GM12878 (cell line): ENCODE data around the gene BAG3. TPM values are rescaled to one million over a fixed set of nuclear protein-coding genes. Genes with fewer than 3 reads are reported as not detected.
A peak's percentile ranks its signal among the peaks of the same experiment; 100 is the strongest.

Experiments
- ASH2L ChIP-seq: fragments of 300-600, 200-600 bp; sonication (generic); IDR thresholded peaks from 2 replicates; pipeline ENCODE4 v1.6.1; 2017; ENCODE audit warnings: low read depth, mild to moderate bottlenecking, borderline replicate concordance
- CREB1 ChIP-seq: IDR thresholded peaks from 2 replicates; pipeline ENCODE4 v1.6.1; 2012; ENCODE audit warnings: low read depth, mild to moderate bottlenecking, inconsistent platforms
- CTCF ChIP-seq, 3 experiments: IDR thresholded peaks in 2 of 3; conservative IDR thresholded peaks in 1 of 3; 2 replicates each; pipeline ENCODE4 v1.5.1; 2011; ENCODE audit warnings: low read depth in 3 of 3, low read length in 3 of 3, mild to moderate bottlenecking in 3 of 3, control low read depth in 2 of 3, moderate library complexity in 2 of 3, inconsistent platforms in 1 of 3, mixed read lengths in 1 of 3; ENCODE audit not compliant: control insufficient read depth in 2 of 3, insufficient read depth in 1 of 3; ENCODE audit errors: extremely low read depth in 1 of 3
- EED ChIP-seq: sonication (generic); IDR thresholded peaks from 2 replicates; pipeline ENCODE4 v1.6.1; 2016; ENCODE audit warnings: antibody characterized with exemption, low read depth
- FOS ChIP-seq: IDR thresholded peaks from 3 replicates; pipeline ENCODE4 v1.6.1; 2011; ENCODE audit warnings: borderline replicate concordance; ENCODE audit not compliant: insufficient read length; ENCODE audit errors: extremely low read depth
- FOXM1 ChIP-seq: IDR thresholded peaks from 2 replicates; pipeline ENCODE4 v1.6.1; 2012; ENCODE audit warnings: low read depth, mild to moderate bottlenecking, inconsistent platforms, low read length, moderate library complexity
- HDAC6 ChIP-seq: fragments of 200-600 bp; sonication (generic); IDR thresholded peaks from one replicate; pipeline ENCODE4 v1.8.0; 2017; ENCODE audit warnings: antibody characterized with exemption; ENCODE audit not compliant: unreplicated experiment
- IRF4 ChIP-seq: IDR thresholded peaks from 2 replicates; pipeline ENCODE4 v1.6.1; 2011; ENCODE audit warnings: low read depth, low read length
- KLF5 ChIP-seq: fragments of 450-650 bp; IDR thresholded peaks from 2 replicates; pipeline ENCODE4 v1.6.1; 2014; ENCODE audit warnings: mild to moderate bottlenecking; ENCODE audit not compliant: partially characterized antibody
- LARP7 ChIP-seq: fragments of 450-650 bp; IDR thresholded peaks from 2 replicates; pipeline ENCODE4 v1.6.1; 2017; ENCODE audit warnings: mild to moderate bottlenecking
- NR2F1 ChIP-seq: fragments of 450-650 bp; conservative IDR thresholded peaks from 2 replicates; pipeline ENCODE4 v1.6.1; 2017; ENCODE audit warnings: mild to moderate bottlenecking
- NRF1 ChIP-seq: conservative IDR thresholded peaks from 2 replicates; pipeline ENCODE4 v1.6.1; 2011; ENCODE audit warnings: mild to moderate bottlenecking, low read depth, low read length, improper control_type of control experiment
- RB1 ChIP-seq: fragments of 450-650 bp; formaldehyde crosslinking; IDR thresholded peaks from 2 replicates; pipeline ENCODE4 v1.6.1; 2017; ENCODE audit warnings: mild to moderate bottlenecking, borderline replicate concordance
- SMC3 ChIP-seq: IDR thresholded peaks from 2 replicates; pipeline ENCODE4 v1.6.1; 2011; ENCODE audit warnings: low read length, improper control_type of control experiment, borderline replicate concordance
- SUPT20H ChIP-seq: IDR thresholded peaks from 2 replicates; pipeline ENCODE4 v1.6.1; 2011; ENCODE audit warnings: low read depth, mild to moderate bottlenecking, low read length, moderate library complexity, borderline replicate concordance; ENCODE audit not compliant: control insufficient read depth
- TARDBP ChIP-seq: IDR thresholded peaks from 2 replicates; pipeline ENCODE4 v1.6.1; 2016; ENCODE audit warnings: borderline replicate concordance
- TBL1XR1 ChIP-seq: IDR thresholded peaks from 2 replicates; pipeline ENCODE4 v1.6.1; 2012; ENCODE audit warnings: low read depth, low read length, improper control_type of control experiment
- WRNIP1 ChIP-seq: IDR thresholded peaks from 2 replicates; pipeline ENCODE4 v1.6.1; 2011; ENCODE audit warnings: low read depth, low read length, improper control_type of control experiment, borderline replicate concordance
- ZNF207 ChIP-seq: fragments of 450-650 bp; IDR thresholded peaks from 2 replicates; pipeline ENCODE4 v1.6.1; 2014; ENCODE audit warnings: antibody characterized with exemption, mild to moderate bottlenecking, borderline replicate concordance
- ZNF274 ChIP-seq: IDR thresholded peaks from one replicate; pipeline ENCODE4 v1.8.0; 2011; ENCODE audit not compliant: insufficient read length, insufficient read depth
- polyA plus RNA-seq, 11 experiments: library from polyadenylated mRNA; depleted of rRNA in 4 of 11; unstranded in 6 of 11; stranded (reverse) in 5 of 11; fragments of >200 nt; fragmentation: Nextera tagmentation in 4 of 11; fragmentation: Illumina TruSeq in 1 of 11; extraction: Ambion mirVana in 4 of 11; extraction: Trizol in 1 of 11; gene quantifications; 1 replicate in 1 of 11; 2 replicates in 10 of 11; pipeline versions ENCODE4 v1.2.1 to v1.2.3, GENCODE V29; 2011 to 2016; ENCODE audit warnings: inconsistent platforms in 2 of 11, missing spikeins in 2 of 11, low read depth in 1 of 11
- total RNA-seq, 4 experiments: library from RNA; depleted of rRNA in 3 of 4; stranded (reverse); fragments of >200 nt in 3 of 4; fragmentation: Illumina TruSeq in 1 of 4; extraction: Trizol in 1 of 4; gene quantifications; 2 replicates each; pipeline versions ENCODE4 v1.2.1 to v1.2.3, GENCODE V29; 2013 to 2021
- TF ChIP-seq, protein P1 (sequence below): fragments of 450-650 bp; IDR thresholded peaks from 2 replicates; pipeline ENCODE4 v1.6.1; 2017; ENCODE audit warnings: mild to moderate bottlenecking, moderate library complexity
- TF ChIP-seq, protein P2 (sequence below): fragments of 450-650 bp; IDR thresholded peaks from 2 replicates; pipeline ENCODE4 v1.6.1; 2018; ENCODE audit warnings: mild to moderate bottlenecking, low read depth, moderate library complexity; ENCODE audit not compliant: partially characterized antibody

The BAG3 gene
- total and polyA plus RNA-seq, 10 of the 15 experiments (the other 5 are each of a cell fraction or from before 2014, with no cell fraction given): 0.71 to 14.1 (median 4.3) TPM

GRCh38 chr10:119700321-119700954, 49.3 kb downstream of the BAG3 start (continued):
- no peak for TF ChIP-seq FOS
- TF ChIP-seq CTCF (IDR thresholded peaks at IDR 0.05 in 2 of 3, conservative IDR thresholded peaks at IDR 0.05 in 1 of 3; ENCODE audit: control insufficient read depth in 2 of 3, extremely low read depth in 1 of 3, insufficient read depth in 1 of 3, low read depth in 3 of 3, low read length in 3 of 3): no peak
- TF ChIP-seq TBL1XR1: peak; percentile 93
- TF ChIP-seq FOXM1: peak; percentile 92; the same call in 1 of the 2 replicates
- no peak for TF ChIP-seq CREB1
- no peak for TF ChIP-seq LARP7
- no peak for TF ChIP-seq TARDBP
- no peak for TF ChIP-seq ZNF207
- peak; percentile 87 for TF ChIP-seq IRF4
- TF ChIP-seq, protein P1, sequence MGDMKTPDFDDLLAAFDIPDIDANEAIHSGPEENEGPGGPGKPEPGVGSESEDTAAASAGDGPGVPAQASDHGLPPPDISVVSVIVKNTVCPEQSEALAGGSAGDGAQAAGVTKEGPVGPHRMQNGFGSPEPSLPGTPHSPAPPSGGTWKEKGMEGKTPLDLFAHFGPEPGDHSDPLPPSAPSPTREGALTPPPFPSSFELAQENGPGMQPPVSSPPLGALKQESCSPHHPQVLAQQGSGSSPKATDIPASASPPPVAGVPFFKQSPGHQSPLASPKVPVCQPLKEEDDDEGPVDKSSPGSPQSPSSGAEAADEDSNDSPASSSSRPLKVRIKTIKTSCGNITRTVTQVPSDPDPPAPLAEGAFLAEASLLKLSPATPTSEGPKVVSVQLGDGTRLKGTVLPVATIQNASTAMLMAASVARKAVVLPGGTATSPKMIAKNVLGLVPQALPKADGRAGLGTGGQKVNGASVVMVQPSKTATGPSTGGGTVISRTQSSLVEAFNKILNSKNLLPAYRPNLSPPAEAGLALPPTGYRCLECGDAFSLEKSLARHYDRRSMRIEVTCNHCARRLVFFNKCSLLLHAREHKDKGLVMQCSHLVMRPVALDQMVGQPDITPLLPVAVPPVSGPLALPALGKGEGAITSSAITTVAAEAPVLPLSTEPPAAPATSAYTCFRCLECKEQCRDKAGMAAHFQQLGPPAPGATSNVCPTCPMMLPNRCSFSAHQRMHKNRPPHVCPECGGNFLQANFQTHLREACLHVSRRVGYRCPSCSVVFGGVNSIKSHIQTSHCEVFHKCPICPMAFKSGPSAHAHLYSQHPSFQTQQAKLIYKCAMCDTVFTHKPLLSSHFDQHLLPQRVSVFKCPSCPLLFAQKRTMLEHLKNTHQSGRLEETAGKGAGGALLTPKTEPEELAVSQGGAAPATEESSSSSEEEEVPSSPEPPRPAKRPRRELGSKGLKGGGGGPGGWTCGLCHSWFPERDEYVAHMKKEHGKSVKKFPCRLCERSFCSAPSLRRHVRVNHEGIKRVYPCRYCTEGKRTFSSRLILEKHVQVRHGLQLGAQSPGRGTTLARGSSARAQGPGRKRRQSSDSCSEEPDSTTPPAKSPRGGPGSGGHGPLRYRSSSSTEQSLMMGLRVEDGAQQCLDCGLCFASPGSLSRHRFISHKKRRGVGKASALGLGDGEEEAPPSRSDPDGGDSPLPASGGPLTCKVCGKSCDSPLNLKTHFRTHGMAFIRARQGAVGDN: 0 out of 2 replicates have a peak, but pooled peaks have one; percentile 57
- TF ChIP-seq RB1: no peak
- TF ChIP-seq WRNIP1: no peak
- TF ChIP-seq SMC3: no peak
- TF ChIP-seq ASH2L: 0 out of 2 replicates have a peak, but pooled peaks have one; percentile 76
- peak; percentile 100 for TF ChIP-seq NR2F1
- TF ChIP-seq, protein P2, sequence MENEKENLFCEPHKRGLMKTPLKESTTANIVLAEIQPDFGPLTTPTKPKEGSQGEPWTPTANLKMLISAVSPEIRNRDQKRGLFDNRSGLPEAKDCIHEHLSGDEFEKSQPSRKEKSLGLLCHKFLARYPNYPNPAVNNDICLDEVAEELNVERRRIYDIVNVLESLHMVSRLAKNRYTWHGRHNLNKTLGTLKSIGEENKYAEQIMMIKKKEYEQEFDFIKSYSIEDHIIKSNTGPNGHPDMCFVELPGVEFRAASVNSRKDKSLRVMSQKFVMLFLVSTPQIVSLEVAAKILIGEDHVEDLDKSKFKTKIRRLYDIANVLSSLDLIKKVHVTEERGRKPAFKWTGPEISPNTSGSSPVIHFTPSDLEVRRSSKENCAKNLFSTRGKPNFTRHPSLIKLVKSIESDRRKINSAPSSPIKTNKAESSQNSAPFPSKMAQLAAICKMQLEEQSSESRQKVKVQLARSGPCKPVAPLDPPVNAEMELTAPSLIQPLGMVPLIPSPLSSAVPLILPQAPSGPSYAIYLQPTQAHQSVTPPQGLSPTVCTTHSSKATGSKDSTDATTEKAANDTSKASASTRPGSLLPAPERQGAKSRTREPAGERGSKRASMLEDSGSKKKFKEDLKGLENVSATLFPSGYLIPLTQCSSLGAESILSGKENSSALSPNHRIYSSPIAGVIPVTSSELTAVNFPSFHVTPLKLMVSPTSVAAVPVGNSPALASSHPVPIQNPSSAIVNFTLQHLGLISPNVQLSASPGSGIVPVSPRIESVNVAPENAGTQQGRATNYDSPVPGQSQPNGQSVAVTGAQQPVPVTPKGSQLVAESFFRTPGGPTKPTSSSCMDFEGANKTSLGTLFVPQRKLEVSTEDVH: no peak
- TF ChIP-seq EED: no peak
- TF ChIP-seq SUPT20H: no peak
- TF ChIP-seq ZNF274: no peak
- no peak for TF ChIP-seq KLF5
- no peak for TF ChIP-seq HDAC6
- no peak for TF ChIP-seq NRF1
